GM21381 (cell line): ENCODE results near the gene DPH5.
A peak's percentile ranks its signal among the peaks of the same experiment; 100 is the strongest.
"Not testable (repeated sequence)": the region's sequence is repeated elsewhere in the genome, so short reads cannot be mapped to it uniquely, and the experiment has no call there.

Source experiments
- ATAC-seq: cut with Tn5 transposase; IDR thresholded peaks from one replicate; pipeline ENCODE4 v1.9.1; 2021; ENCODE audit warnings: mild to moderate bottlenecking, moderate library complexity; ENCODE audit not compliant: unreplicated experiment

Gene DPH5

DNA sequence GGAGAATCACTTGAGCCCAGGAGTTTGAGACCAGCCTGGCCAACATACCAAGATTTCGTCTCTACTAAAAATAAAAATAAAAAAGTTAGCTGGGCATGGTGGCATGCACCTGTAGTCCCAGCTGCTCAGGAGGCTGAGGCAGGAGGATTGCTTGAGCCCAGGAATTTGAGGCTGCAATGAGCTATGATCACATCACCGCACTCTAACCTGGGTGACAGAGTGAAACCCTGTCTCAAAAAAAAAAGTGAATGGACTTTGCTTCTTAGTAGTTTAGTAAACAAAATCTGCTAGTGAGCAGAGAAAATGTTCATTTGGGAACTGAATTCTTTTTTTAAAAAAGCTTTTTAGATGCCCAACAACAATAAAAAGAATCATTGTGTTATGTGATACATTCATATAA, 6.5 kb upstream of the DPH5 start:
- ATAC-seq = not testable (repeated sequence)

DNA sequence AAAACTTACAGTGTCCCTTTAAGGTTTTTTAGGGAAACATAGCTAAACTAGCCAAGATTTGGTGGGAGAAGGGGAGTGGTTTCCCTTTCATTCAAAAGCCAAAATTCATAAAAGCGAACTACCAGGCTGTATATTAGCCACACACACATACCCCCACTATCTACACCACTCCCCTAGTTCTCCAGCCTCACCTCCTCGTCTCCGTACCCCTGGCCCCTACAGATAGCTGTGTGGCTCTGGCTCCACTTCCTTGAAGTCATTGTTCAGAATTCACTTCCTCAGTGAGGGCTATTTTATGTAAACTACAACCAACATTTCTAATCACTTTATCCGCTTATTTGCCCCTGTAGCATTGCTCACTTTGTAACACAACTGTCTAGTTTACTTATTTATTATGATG, 5.3 kb upstream of the DPH5 start:
- no peak for ATAC-seq

DNA sequence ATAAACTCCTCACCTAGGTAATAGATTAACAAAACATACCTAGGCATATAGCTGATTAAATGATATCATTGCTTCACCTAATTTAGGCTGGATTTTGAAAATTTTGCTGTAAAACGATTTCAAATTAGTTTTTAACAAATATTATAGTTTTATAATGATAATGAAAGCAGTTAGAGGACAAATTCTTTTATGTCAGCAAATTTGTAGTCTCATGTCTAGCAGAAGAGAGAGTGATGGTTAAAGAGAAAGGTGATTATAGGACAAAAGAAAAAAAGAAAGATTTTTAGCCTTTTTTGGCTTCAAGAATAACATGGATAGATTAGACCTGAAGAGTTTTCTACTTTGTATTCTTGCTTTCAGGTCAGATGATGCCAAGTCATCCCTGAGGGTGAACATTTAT, 3.6 kb upstream of the DPH5 start:
- no peak for ATAC-seq

DNA sequence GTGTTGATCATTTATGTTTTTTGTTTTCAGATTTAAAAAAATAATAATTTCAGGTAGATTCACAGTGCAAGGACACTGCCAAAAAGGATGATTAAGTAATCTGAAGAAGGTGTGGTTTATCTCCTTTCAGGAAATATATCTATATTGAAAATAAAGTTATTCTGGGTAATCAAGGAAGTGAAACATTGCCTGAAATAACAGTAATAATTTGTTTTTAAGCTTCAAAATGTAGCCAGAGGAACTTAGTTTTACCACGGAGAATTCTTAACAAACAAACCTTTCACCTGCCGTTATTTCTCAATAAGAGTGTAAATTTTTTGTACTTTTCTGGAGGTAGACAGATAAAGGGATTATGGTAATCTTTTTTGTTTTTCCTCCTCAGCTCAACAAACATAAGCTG, 2.9 kb upstream of the DPH5 start:
- ATAC-seq = no peak

DNA sequence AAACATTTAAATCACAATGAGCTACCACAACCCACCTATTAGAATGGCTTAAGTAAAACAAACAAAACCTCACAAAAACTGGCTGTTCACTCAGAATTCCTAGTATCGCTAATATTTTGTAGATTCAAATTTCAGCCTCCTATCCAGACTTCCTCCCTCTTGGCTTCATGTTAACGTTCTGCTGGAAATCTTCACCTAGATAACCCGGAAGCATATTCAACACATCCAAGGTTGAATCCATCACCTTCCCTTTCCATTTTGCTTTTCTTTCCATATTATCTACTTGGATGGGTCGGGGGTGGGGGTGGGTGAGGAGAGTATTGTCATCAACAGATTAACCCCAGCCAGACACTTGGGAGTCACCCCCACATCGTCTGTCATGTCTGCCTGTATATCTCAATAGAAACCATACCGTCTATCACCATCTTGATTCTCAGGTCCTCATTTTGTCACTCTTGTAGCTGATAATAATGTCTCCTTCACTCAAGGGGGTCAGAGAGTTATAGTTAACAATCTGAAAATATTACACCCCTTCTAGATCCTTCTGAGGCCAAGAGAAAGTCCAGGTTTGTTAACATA, 1.7 kb upstream of the DPH5 start:
- ATAC-seq = no peak

DNA sequence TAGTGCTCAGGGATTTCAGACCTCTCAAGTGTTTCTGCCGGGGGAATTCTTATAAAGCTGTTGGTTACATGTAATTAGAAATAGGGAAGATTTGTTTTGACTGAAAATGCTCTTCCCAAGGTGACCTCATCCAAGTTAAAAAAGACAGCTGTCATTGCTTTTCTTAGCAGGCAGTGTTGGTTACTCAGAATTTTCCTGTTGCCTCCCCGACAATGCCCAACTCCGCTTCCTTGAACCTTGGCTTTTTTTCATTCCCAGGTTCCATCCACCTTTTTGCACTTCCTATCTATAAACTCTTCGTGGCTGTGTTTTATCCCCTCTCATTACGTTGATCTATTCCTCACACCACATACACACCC, 825 bp upstream of the DPH5 start:
- ATAC-seq = no peak

DNA sequence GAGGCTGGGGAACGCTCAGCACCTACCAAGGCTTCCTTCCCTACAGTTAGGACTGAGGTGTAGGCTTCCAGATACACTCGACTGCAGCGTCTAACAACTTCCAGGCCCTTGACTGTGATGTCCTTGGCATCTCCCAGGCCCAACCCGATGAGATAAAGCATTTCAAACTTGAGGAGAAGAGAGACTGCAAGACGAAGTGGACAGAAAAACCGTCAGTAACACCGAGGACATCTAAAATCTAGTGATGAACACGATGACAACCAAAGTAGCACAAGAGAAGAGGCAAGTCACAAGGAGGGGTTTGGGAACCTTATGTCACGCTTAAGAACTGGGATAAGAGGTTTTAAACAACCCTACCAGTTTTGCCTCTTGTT, 314 bp downstream of the DPH5 start:
- ATAC-seq = peak; percentile 11

DNA sequence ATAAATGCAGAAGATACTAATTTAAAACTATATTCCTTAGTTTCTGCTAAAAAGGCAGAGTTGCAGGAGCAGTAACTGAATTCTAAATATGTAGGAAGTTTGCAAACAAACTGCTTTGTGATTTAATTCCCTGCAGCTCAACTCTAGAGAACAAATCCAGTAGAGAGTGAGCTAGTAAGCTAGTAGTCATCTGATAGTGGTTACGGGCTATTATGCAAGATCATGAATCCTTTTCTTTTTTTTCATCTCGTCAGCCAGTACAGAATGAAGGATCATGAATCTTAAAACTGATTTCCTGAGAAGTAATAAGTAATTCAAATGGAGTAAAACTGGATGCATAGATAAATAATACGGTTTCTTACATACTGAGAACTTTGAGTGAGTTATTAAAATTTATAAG, 3.3 kb downstream of the DPH5 start:
- no peak for ATAC-seq

DNA sequence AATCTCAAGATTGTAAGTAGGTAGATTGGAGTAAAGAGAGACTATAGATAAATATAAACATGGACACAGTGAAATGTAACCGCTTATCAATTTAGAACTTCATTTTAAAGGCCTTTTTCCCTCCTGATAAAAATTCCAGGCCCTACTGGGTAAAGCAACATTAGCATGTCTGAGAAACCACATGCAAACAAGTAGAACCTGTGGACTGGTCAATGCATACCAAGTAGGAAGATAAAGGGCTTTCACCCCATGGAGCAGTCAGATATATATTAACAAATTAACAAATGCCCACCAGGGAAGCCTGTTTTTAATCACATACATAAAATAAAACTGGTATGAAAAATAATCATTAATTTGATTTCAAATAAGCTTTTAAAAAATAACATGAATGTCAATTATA, 8.1 kb downstream of the DPH5 start:
- ATAC-seq = no peak

DNA sequence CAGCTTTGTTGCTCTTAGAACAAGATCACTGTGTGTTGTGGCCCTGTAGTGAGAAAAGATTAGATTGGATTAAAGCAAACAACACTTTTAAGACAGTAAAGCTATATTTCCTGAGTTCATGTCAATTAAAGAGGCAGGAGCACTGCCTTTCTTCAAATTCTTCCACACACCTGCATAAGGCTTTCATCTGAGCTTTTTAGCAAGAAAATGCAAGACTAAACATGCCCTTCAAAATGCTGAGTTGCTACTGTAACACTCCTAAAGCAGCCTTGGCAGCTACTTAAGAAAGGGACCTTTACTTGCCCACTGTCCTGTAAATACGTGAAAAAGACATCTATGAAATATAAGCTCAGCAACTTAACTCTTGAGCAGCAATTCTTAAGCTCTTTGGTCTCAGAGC, 11.8 kb downstream of the DPH5 start:
- ATAC-seq = no peak

DNA sequence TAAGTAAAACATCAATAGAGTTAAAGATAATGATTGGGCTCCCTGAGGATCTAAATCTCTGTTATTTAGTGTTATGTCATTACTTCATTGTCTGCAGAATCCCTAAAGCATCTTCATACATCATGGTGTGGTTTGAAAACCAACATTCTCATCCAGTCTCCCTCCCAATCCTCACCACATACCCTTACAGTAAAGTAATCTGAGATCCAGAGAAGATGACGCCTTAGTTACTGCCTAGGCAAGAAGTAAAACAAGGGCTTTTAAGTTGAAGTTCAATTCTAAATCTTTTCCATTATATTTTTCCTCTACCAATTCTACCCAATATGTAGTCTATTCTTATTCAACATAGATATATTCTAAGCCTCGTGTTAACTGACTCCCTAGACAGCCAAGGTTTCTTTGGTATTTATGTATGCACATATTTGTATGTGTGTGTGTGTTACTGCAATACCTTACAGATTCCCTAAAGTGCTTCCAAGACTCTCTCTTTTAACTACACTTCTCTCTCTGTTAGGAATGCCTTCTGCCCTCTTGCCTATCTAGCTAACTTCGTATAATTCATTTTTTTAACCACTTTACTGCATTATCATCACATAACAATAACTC, 17.3 kb downstream of the DPH5 start:
- no peak for ATAC-seq

DNA sequence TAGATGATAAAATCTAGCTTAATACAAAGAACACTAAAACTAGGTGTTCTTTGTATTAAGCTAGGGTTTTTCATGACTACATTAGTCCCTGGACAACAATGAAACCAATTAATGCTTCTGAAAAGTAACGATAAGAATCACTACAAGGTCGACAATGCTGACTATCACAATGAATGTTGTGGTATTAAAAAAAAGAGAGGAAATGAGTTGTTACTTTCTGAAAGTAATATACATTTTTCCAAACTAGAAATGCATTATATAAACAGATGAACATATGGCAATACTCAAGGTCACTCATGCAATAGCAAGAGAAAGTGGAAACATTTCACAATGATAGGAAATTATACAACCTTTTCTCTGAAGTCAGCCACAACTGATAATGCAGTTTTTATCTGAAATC, 19.0 kb downstream of the DPH5 start:
- no peak for ATAC-seq

DNA sequence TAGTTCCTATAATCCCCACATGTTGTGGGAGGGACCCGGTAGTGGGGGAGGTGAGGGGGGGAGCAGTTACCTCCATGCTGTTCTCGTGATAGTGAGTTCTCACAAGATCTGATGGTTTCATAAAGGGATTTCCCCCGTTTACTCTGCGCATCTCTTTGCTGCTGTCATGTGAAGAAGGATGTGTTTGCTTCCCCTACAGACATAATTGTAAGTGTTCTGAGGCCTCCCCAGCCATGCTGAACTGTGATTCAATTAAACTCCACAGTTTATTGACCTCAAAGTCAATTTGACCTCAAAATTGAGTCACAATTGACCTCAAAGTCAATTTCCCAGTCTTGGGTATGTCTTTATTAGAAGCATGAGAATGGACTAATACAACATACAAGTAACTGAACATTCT, 19.7 kb downstream of the DPH5 start:
- no peak for ATAC-seq

DNA sequence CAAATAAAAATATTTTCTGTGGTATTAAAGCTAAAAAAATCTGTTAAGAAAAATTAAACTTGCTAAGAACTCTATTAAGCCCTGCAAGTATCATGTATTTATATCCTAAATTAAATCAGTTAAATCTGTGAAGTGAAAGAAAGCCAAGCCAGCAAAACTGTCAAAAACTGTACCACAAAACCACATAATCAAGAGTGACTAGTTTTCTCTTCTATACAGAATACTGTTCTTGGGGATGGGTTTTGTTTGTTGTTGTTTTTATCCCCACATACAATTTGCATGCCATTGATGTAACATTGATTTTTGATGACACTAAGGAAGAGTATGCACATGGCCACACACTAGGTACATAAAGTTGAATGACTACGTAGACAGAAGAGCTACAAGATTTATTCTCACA, 20.4 kb downstream of the DPH5 start:
- ATAC-seq = no peak

DNA sequence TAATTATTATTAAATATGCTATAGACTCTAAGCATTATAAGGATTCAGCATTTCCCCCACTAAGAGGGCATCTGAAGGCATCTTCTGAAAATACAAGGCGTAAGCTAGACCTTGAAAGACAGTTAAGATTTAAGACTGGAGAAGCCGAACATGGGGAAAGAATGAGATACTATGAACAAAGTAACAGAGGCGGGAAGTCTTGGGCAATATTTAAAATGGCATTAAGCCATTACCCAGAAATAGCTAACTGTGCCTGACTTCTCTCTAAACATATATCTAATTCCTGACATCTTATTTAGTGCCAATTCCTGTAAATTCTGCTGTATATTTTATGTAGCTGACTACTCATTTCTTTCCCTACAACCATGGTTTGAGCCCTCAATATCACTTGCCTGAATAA, 20.9 kb downstream of the DPH5 start:
- no peak for ATAC-seq

DNA sequence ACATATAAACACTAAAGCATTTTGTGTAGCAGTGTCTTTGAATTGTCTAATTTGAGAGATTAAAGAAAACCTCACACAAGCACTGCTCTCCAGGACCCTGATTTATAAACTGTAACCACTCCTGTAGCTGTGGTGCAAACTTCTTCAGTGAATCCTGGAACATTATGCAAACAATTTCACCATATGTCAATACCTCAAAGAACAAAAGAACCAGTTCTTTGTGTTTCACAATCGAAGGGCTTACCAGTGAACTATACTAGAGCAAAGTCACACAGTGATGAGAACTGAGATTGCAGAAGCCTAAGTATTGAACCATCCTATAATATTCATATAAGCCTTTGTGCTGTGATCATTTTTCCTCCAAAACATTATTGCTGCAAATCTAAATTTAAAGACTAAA, 21.5 kb downstream of the DPH5 start:
- peak; percentile 61 for ATAC-seq

DNA sequence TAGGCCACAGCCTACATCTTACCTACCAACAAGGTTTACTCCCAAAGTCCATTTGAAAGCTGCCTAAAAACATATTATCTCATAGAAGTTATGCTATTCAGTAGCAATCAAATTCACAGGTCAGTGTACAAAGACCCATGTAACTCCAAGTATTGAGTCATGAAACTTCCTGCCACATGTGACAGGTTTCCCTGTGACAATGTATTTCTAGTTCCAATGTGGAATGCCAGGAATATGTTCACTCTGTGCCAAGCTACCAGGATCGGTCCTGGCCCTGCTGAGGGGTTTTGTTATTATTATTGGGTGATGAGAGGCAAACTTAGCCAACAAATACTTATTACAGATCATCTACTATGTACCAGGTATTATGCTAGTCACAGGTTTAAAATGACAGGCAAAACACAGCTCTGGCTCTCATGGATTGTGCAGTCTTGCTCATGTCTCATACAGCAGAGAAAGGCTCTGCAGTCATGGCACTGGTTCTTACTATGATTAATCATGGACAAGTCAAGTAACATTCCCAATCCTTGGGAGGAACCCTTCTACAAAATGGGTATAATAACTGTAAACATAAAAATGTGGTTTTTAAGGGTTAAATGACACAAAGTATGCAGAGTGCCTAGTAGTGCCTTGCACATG, 22.5 kb downstream of the DPH5 start:
- ATAC-seq = peak; percentile 10

DNA sequence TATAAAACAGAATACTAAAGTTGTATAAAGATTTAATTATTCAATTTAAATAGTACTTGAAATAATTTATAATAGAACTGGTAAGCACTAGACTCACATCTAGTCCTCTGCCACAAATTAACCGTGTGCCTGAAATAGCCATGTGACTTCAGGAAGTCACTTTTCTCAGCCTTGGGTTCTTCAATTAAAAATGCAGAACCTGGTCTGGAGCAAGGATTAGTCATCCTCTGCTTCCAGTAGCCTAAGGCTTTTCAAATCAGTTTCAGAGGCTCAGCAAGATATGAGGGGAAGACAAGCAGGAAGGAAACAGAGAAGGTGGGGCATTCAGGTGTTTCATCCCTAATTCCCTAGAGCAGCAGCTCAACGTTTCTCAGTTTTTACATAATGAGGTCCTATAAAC, 23.0 kb downstream of the DPH5 start:
- peak; percentile 50 for ATAC-seq

DNA sequence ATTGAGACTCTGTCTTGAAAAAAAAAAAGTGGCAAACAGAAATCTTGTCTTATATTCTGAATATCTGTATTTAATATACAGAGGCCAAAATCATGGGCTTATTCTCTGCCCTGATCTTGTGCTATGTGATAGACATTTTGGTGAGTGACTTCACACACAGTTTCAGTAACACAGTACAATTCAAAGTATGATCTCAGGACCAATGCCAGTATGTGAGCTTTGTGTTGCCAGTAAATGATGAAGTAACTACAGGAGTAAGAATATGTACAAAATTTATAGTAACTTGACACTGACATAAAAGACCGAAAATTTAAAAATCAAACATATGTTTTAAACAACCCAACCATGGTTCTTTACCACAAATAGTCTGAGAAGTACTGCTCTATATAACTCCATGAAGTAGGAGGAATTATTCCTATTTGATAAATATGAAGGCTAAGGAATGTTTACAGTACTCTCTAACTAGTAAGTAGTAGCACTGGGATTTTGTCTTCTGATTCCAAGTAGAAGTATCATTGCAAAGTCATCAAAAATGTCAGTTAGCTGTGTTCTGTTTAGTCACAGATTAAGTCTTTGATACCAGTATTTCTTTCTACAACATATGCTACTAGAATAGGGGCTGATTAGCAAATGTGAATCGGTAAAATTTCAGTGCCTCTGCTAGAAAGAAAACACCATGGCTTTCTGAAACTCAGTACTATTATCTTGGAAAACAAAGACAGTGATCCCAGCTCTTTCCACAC, 25.3 kb downstream of the DPH5 start:
- ATAC-seq = no peak

DNA sequence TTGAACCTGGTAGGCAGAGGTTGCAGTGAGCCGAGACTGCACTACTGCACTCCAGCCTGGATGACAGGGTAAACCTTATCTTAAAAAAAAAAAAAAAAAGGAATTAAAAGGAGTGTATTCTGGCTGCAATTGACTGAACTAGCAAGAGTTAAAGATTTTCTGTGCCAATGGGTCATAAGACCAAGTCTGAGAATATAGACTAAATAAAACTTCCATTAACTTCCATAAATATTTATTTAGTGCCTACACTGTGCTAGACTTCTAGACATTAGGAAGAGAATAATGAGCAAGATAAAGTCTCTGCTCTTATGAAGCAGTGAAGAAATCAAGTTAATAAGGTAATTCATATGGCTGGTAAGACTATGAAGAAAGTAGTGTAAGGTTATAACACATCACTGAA, 27.2 kb downstream of the DPH5 start:
- ATAC-seq = no peak

DNA sequence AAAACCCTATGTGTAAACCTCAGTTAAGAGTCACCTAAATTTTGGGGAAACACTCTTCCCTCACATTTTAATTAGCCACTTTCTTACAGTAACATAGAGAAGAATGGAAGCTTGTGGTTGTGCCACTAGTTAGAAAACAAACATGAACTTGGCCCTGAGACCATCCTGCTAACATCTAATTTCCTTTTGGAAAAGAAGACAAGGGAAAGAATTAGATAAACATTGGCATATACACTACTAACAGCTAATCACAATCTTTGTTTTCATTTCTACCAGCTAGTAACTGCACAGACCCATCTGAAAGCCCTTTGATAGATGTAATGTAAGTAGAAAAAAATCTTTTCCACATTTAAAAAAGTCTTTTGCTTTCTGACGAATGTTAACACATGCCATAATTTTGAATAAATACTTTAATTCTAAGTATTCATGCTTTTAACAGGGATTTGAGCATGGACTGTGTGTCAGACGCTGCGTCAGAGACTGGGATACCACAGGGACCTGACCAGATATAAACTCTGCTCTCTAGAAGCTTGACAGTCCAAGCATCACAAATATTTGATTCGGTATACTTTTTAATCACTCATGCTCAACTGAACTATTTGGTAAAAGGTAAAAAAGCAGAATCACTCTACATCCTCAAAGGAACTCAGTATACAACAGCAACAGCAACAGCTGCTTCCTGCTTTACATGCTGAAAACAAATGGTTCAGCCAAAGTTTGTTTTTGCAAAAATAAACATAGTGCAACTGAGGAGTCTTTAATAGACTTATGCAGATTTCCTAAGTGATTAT, 30.2 kb downstream of the DPH5 start:
- ATAC-seq = no peak
